COLO668 (cell line): ENCODE measurements around the gene FNTB.
A peak's percentile ranks its signal among the peaks of the same experiment; 100 is the strongest.

Experiments
- DNase-seq: peaks from one replicate; lab custom pipeline; 2025; ENCODE audit not compliant: unreplicated experiment; lab: John Stamatoyannopoulos, UW

The FNTB gene

GRCh38 chr14:65045006-65045405, 58.3 kb downstream of the FNTB start:
- DNase-seq = no peak

DNA sequence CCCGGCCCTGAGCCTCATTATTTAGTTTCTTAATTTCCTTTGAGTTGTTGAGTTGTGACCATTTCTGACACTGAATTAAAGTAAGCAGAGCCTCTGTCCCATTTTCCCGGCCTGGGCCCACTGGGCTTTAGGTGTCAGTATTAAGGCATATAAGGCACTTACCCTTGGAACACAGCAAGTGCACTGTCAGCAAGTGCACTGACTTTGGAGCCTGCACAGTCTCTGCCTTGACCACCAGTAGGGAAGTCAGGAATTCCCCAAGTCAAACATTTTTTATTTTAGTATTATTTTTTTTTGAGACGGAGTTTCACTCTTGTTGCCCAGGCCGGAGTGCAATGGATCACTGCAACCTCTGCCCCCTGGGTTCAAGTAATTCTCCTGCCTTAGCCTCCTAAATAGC, 59.0 kb downstream of the FNTB start:
- DNase-seq = no peak

- DNase-seq = no peak
Measured at GRCh38 chr14:65052832-65053231, 66.1 kb downstream of the FNTB start.

GRCh38 chr14:65053466-65053865, 66.8 kb downstream of the FNTB start:
- DNase-seq = no peak

GRCh38 chr14:65054471-65055085, 67.9 kb downstream of the FNTB start:
- DNase-seq = no peak

- DNase-seq = no peak
Measured at GRCh38 chr14:65057695-65058094, 71.0 kb downstream of the FNTB start.

- no peak for DNase-seq
Measured at GRCh38 chr14:65062096-65063075, 75.7 kb downstream of the FNTB start.

DNA sequence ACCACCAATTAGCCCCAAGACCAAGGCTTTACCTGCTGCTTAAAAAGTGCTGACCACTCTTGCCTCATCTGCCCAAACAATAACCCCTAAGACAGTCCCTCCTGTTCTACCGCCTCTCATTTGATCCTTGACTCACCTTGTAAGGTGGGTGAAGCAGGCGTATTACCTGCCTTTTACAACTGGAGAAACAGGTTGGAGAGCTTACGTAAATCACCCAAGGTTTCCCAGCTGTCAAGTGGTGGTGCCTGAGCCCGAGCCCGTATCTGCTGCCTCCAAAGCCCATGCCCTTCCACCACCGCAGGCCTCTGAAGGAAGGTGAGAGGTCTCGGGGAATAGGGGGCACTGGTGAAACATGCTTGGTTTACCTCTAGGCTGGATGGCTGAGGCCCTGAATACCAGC, 79.0 kb downstream of the FNTB start:
- DNase-seq = no peak

GRCh38 chr14:65069874-65070413, 83.2 kb downstream of the FNTB start:
- DNase-seq = no peak

- peak; percentile 93 for DNase-seq
Measured at GRCh38 chr14:65070471-65070976, 83.8 kb downstream of the FNTB start.

- DNase-seq = no peak
Measured at GRCh38 chr14:65071544-65071943, 84.8 kb downstream of the FNTB start.

DNA sequence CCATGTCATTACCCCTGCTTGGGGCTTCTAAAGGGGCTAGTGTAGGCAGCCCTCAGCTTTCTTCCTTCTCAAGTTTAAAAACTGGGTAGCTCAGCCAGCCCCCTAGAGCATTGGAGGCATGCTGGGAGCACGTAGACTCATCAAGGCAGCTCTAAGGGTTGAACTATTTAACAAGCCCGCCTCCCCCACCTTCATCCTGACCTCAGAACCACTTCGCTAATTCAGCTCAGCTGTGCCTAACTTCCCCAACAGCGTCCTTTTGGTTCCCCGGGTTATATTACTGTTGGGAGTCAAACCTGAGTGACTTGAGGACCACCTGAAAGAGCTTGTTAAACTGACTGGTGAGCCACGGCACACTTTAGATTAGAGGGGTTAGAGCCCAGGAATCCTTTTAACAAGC, 85.6 kb downstream of the FNTB start:
- no peak for DNase-seq

- DNase-seq = no peak
Measured at GRCh38 chr14:65072937-65073336, 86.2 kb downstream of the FNTB start.

DNA sequence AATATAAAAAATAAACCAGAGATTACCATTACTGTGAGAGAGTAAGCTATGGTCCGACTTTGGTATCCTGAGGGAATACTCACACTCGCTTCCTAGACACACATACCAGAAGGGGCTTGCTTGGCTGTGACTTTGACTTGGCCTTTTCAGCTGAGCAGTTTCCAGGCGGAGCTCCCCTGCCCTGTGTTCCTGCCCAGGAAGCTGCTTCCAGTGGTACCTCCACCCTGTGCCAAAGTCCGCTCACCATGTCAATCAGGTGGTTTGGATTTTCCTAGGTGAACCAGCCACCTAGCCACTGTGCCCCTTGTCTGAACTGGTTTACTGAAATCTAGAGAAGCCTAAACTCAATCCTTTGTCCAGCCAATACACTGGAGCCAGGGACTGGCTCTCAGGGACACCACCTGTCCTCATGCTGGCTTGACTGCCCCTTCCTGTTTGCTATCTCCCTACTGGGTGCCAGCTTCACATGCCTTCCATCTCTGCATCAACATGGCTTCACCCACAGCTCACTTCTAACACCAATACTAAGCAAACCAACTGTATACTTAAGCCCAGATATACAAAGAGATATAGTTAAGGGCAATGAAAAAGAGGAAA, 87.0 kb downstream of the FNTB start:
- no peak for DNase-seq

DNA sequence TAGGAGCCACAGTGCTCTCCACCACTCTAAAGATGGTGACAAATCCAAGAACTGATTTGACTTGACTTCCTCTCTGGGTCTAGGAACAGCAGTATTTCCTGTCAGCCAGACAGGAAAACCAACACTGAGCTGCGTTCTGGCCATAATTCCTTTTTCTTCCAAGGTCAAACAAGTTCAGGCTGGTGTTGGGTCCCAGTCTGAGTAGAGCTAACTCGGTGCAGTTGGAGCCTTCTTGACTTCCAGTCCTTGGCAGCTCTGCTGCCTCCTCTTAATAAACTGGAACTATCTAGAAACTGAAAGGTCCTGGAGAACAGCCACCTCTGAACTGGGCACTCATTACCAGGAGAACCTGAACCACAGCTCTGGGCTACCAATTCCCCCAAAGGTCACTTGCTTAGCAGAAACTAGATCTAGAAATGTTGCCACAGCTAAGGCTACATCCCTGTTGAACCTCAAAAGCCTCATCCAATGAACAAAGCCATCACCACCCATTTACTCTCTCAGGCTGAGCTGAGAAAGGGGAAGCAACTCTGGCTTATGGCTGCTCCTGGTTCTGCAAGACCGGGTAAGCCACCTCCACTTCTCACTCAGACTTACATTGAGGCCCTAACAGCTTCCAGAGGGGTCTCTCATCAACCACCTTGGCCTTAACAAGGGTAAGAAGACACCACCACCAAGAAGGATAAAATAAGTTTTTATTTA, 87.9 kb downstream of the FNTB start:
- DNase-seq = no peak

DNA sequence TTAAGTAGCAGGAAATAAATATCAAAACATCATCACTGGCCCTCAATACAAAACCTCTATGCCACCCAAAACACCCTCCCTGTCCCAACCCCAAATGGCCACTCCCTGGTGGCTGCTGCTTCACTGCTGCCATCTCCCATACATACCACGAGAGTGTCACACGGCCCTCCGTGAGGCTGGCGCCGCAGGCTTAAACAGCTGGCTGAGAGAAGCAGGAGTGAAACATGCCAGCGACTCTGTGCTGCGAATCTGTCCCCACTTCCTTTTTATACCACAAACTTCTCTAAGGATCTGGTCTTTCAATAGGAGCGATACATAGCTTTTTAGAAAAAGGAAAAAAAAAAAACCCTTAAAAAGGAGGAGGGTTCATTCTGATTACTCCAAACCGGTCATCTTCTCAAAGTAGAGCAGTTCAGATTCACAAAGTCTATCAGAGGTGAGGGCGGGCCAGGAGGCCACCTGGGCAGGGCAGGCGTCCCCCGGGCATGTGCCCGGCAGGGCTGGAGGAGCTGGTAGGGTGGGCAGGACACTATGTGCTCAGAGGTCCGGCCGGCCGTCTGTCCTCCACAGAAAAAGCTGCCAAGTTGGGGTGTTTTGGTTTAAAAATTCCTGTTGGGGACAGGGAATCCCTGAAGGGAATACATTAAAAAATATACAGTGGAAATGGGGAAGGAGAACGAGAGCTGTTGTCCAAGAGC, 89.1 kb downstream of the FNTB start:
- no peak for DNase-seq

GRCh38 chr14:65077318-65077717, 90.6 kb downstream of the FNTB start:
- DNase-seq = no peak

DNA sequence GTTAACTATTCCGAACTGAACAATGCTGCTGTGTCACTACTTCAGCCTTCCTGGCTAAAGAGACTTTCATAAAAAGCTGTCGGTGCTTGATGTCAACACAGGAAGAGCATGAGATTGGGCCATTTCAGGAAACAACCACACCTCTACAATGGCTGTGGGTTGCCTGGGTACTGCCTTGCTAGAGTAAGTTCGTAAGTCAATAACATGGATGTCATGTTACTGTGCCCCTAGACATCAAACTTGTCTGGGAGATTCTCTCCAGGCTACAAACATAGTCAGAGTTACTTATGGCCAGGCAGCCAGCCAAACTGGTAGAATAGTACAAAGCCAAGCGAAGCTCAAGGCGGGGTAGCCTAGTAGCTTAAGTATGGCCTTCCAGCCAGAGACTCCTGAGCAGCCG, 92.5 kb downstream of the FNTB start:
- no peak for DNase-seq

GRCh38 chr14:65079768-65080167, 93.1 kb downstream of the FNTB start:
- DNase-seq = no peak
